HG03135 (cell line): ENCODE data around the gene UBE2I.
"Not testable (repeated sequence)": the region's sequence is repeated elsewhere in the genome, so short reads cannot be mapped to it uniquely, and the experiment has no call there.

Experiments used
- ATAC-seq: cut with Tn5 transposase; IDR thresholded peaks from one replicate; pipeline ENCODE4 v1.9.1; 2021; ENCODE audit warnings: mild to moderate bottlenecking, moderate library complexity; ENCODE audit not compliant: unreplicated experiment

Gene UBE2I

DNA sequence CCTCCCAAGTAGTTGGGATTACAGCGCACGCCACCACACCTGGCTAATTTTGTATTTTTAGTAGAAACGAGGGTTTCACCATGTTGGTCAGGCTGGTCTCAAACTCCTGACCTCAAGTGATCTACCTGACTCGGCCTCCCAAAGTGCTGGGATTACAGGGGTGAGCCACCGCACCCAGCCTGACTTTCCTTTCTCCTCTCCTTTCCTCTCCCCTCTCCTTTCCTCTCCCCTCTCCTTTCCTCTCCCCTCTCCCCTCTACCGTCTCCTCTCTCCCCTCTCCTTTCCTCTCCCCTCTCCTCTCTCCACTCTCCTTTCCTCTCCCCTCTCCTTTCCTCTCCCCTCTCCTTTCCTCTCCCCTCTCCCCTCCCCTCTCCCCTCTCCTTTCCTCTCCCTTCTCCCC lies 17.2 kb upstream of the UBE2I start:
- not testable (repeated sequence) for ATAC-seq

DNA sequence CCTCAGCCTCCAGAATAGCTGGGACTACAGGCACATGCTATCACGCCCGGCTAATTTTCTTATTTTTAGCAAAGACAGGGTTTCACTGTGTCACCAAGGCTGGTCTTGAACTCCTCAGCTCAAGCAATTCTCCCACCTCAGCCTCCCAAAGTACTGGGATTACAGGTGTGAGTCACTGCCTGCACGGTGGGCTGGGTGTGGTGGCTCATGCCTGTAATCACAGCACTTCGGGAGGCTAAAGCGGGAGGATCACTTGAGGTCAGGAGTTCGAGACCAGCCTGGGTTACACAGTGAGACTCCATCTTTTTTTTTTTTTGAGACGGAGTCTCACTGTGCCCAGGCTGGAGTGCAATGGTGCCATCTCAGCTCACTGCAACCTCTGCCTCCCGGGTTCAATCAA lies 16.6 kb upstream of the UBE2I start:
- ATAC-seq = not testable (repeated sequence)

DNA sequence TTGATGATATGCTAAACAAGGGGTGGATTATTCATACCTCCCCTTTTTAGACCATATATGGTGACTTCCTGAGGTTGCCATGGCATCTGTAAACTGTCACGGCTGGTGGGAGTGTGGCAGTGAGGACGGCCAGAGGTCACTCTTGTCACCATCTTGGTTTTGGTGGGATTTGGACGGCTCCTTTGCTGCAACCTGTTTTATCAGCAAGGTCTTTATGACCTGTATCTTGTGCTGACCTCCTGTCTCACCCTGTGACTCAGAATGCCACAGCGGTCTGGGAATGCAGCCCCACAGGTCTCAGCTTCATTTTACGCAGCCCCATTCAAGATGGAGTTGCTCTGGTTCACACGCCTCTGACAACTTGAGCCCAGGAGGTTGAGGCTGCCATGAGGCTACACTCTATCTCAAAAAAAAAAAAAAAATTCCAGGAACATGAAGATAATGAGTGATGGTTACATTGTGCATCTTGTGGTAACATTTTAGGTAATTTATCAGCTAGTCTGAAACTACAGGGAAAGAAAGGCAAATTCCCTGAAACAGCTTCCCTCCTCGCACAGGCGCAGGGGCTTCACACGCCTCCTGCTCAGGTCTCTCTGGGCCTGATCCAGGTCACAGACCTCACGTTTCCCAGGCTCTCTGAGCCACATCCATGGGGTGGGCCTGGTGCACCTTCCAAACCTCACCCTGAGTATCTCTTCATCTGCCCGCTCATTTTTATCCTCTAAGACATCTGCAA lies 15.3 kb upstream of the UBE2I start:
- no peak for ATAC-seq

DNA sequence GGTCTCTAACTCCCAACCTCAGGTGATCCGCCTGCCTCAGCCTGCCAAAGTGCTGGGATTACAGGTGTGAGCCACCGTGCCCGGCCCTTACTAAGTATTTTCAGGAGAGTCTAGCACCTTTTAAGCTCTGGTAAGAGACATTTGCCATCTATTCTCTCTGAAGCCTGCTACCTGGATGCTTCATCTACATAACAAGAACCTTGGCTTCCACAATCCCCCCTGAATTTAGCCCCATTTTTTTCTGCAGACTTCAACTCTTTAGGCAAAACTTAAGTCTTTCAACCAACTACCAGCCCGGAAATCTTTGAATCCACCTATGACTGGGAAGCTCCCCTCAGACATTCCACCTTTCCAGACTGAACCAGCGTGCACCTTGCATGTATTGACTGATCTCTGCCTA lies 14.0 kb upstream of the UBE2I start:
- no peak for ATAC-seq

DNA sequence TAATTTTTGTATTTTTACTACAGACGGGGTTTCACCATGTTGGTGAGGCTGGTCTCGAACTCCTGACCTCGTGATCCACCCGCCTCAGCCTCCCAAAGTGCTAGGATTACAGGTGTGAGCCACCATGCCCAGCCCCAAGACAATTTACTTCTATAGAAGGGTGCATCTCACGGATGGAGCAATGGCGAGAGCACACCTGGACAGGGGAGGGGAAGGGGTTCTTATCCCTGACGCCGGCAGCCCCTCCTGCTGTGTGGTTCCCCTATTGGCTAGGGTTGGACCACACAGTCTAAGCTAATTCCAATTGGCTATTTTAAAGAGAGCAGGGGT lies 12.8 kb upstream of the UBE2I start:
- ATAC-seq = not testable (repeated sequence)

DNA sequence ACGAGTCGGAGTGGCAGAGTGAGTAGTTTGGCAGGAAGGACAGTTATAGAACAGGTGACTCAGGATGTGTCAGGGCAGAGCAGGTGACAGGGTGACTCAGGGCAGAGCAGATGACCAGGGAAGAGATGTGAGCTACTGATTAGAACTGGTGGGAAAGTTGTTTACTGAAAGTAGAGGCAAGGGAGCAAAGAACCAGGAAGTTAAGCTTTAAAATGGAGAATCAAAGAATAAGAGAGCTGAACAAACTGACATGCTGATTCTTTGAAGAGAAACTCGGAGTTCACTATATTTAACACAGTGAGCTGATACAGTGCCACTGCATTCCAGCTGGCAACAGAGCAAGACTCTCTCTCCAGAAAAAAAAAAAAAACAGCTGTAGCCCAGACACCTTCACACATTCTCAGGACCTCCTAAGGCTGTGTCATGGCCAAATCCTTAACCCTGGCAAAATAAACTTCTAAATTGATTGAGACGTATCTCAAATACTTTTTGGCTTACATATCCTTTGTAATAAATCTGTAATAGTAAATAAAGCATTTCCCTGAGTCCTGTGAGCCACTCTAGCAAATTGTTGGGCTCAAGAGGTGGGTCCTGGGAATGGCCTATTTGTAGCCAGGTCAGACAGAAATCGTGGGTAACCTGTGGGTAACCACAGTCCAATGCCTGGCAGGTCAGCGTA lies 12.3 kb upstream of the UBE2I start:
- ATAC-seq = no peak

DNA sequence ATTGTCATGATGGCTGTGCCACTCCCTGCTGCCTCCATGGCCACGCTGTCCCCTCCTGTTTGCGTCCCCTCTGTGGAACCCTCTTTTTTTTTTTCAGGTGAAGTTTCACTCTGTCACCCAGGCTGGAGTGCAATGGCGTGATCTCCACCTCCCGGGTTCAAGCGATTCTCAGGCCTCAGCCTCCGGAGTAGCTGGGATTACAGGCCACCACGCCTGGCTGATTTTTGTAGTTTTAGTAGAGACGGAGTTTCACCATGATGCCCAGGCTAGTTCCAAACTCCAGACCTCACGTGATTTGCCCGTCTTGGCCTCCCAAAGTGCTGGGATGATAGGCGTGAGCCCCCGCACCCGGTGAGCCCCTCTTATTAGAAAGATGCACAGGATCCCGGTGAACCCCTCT lies 11.0 kb upstream of the UBE2I start:
- ATAC-seq = no peak

DNA sequence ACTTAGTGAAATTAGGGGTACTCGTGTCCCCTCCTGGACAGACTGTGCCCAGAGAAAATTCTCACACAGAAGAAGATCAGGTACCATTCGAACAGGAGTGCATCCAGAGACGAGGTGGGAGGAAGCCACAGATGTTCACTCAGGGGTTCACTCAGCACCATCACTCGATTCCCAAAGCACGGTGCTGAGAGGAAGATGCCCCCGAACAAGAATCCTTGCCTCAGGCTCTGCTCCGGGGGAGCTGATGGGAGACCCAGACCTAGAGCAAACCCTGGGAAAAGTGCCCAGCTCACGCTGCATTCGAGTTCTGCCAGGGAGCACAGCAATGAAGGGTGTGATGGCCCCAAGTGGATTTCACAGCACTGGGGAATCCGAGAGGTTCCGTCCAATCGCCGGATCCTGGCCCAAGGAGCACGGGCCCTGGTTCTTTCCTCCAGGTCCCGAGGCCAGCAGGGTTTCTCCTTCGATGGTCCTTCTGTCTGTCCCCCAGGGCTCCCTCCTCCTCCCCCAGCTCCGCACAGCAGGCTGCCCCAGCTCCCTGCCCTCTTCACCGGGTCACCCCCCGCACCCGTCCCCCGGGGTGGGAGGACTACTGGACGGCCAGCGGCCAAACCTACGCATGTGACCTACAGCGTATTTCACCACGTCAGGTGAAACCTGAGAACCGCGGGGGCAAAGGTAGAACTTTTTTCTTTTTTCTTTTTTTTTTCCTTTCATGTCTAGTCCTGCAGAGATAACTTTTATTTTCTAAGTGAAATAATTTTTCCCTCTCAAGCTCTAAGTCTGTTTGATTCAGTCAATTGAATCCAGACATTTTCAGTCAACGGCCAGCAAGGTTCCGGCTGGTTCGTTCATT lies 10.2 kb upstream of the UBE2I start:
- ATAC-seq = no peak

DNA sequence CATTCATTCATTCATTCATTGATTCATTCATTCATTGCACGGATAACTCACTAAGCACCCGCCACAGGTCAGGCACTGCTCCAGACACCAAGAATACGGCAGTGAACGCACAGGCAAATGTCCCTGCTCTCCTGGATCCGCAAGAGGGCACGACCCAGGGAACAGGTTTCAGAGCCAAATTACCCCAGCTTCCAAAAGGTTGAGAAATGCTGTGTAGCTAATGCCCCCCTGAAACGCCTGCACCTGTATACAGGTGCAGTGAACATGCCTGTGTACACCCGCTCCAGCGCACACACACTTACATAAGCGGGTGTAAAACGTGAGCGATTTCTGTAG lies 9.6 kb upstream of the UBE2I start:
- ATAC-seq = no peak

DNA sequence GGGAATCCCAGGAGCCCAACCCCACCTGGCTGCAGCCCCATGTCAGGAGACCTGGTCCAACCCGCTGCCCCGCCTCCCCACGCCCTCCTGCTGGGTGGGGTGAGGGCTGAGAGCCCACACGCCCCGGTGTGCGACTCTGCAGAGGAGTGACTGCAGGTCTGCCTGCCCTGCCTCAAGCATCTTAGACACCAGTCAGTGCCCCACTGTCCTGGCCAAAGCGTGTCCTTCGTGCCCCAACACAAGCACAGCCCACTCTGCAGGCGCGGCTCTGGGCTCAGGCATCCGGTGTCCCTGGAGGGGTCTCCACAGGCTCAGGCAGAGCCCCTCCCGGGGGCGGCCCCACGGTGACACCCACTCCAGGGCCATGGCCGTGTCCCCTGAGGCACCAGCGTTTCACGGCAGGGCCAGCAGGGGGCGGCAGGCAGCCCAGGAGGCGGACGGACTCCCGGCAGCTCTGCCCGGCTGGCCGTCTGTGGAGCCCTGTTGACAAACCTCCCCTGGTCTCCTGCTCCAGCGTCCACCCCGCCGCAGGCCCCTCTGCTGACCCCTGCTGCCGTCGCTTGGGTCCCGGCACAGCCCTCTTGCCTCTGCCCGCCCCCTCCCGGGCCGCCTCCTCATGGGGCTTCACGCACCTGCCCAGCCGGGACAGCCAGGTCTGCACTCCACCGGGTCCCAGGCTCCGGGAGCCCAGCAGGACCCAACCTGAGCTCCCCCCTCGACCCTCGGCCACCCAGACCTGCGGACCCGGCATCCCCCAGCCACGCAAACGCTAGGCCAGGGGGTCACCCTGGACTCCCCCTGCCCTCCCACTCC lies 8.6 kb upstream of the UBE2I start:
- ATAC-seq = no peak

DNA sequence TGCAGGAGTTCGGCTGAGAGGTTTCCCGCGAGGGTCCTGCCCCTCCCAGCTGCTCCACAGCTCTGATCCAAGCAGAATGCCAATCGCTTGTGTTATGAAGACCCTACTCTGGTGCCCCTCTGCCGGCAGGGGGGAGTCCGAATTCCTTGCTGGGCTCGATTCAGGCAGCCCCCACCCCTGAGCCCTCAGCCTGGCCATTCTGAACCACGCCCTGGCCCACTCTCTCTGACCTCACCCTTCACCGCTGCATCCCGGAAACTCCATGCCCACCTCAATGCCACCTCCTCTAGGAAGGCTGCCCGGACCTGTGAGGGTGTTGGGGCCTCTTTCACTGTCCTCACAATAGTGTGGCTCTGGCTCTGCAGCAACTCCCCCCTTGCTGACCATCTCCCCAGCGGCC lies 7.9 kb upstream of the UBE2I start:
- ATAC-seq = no peak

DNA sequence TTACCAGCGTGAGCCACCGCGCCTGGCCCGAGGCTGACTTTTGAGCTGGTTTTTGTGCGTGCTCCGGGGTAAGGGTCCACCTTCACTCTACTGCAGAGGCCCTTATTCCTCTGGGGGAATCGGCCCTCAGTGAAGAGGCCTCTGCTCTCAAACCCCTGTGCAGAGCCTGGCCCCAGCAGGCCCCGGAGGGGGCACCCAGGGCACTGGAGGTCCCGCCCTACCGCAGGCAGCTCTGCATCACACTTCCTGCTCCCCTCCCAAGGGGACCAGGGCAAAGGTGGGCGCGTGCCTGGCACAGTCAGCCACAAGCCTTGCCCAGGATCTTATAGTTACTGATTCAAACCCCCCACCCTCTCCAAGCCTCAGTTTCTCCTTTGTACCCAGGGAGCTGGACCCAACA lies 3.6 kb upstream of the UBE2I start:
- ATAC-seq = no peak

DNA sequence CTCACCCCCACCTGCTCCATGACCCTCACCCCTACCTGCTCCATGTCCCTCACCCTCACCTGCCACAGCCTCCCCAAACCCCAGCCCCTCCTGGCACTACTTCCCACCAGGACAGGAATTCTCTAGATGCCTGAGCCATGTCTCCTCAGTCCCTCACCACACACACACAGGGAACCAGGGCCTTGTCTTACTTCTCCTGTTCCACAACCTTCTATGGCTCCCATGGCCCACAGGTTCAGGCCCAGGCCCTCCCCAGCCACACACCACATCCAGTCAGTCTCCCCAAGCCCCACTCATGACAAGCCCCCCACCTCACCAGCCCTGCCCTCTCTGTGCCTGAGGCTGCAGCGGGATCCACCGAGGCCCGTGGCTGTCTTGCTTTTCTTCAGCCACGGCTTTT lies 3.1 kb upstream of the UBE2I start:
- ATAC-seq = no peak

DNA sequence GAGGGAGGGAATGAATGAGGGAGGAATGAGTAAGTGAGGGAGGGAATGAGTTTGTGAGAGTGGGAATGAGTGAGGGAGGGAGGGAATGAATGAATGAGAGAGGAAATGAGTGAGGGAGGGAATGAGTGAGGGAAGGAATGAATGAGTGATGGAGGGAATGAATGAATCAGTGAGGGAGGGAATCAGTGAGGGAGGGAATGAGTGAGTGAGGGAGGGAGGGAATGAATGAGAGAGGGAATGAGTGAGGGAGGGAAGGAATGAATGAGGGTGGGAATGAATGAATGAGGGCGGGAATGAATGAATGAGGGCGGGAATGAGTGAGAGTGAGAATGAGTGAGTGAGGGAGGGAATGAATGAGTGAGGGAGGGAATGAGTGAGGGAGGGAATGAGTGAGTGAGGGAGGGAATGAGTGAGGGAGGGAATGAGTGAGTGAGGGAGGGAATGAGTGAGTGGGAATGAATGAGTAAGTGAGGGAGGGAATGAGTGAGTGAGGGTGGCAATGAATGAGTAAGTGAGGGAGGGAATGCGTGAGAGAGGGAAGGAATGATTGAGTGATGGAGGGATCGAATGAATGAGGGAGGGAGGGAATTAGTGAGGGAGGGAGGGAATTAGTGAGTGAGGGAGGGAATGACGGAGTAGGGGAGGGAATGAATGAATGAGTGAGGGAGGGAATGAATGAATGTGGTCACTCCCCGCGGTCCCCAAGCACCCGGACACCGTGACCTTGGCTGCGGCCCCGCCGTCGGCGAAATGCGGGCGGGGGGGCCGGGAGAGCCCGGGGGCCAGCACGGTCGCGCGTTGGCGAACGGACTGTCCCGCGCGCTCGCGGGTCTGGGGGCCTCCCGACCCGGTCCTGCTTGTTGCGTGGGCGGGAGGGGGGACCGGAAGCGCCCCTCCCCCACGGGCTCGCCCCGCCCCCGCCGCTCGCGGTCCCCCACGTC lies 1.1 kb upstream of the UBE2I start:
- ATAC-seq = peak; percentile 6

DNA sequence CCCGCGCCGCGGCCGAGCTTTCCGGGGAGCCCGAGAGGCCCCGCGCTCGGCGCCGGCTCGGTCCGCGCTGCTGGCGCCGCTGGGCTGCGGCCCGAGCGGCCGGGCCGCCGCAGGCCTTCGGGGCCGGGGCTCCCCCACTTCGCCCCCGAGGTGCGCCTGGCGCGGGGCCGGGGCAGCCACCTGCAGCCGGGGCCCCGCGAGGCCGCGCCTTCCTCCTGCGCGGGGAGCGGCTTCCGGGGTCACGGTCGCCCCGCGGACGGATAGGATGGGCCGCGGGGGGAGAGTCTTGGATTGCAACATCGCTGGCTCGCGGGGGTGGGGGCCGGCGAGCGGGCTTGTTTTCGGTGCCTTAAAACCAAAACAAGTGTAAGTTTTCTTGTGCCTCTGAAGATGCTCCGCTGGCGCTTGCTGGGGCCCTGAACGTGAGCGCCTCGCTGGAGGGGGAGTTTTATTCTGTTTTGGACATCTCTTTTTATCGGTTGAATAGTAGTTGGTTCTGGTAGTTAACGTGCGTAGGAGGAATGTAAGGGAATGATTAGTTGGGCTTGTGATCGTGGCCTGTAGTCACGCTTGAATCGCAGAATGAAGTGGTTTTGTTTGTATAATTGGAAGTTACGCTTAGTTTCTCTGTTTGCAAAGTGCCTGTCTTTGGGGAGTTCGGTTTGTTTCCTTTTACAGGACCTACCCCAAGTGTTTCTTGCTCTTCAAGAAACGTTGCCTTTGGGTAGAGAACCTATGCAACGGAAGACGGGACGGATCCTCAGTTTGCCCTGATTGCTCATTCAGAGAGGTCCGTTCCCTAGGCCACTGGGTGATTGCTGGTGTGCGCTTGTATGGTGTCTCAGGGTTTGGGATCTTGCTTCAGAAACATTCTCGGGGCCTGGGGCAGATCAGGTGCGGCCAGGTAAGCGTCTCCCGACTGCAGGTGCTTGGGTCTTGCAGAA lies 724 bp downstream of the UBE2I start:
- ATAC-seq = peak; percentile 23

DNA sequence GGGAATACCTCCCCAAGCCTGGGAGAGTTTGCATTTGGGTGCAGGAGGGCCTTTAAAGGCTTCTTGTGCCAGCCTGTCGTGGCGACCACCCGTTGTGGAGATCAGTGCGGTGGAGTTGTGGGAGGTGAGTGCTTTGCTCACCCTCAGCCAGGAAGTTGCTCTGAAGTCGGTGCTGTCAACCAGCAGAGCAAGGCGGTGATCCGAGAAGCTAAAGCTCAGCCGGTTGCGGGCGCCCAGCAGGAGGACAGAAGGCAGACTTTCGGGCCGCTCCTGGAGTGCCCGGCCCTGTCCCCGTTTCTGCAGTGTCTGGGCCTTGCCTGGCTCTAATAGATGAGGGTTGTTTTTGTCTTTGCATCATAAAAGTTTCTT lies 1.4 kb downstream of the UBE2I start:
- no peak for ATAC-seq

DNA sequence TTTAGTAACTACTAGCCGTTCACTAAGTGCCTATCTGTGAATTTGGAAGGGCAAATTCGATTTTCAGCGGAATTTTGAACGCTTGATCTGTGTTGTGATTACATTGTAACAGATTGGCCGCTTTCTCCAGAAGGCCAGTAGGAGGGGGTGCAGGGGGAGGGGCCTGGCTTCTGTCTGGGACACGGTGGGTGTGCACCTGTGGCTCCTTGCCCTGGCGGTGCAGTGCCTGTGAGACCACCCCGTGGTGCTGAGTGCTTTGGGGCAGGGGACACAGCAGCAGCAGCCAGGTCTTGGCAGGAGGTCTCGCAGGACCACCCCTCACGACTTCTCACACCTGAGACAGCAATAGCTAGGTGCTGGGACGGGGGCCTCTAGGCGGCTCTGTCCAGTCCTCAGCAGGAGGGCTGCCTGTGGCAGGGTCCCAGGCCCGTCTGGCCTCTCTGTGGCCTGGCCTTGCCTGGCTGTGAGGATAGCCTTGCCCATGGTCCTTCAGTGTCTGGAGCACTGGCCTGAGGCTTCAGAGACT lies 1.8 kb downstream of the UBE2I start:
- ATAC-seq = no peak

DNA sequence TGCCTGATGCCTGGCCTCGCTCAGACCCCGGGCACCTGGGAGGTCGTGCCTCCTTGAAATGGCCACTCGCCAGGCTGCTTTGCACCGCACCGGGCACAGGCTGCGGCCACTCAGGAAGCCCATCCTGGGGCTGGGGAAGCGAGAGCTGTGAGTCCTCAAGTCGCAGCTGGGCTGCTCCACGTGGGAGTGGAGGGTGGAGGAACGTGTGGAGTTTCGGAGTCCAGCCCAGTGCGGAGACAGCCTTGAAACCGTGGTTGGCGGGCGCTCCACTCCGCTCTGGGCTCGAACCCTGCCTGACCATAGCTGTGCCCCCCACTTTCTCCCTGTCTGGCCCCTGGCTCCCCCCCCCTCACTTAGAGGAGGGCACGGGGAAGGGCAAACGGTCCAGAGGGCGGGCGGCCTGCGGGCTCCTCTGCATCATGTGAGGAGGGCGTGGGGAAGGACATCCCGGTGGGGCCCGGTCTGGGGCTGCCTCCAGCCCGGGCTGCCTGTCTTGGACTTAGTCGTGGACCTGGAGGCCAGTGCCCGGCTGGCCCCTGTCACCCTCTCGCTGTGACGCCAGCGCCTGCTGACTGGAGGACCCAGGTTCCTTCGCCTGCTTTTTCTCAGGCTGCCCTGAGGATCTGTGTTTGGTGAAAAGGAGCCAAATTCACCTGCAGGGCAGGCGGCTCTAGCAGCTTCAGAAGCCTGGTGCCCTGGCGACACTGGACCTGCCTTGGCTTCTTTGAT lies 2.5 kb downstream of the UBE2I start:
- no peak for ATAC-seq
